NCI-H510A (cell line): Measurements from ENCODE around the gene SLC10A3.

Experiments
- DNase-seq: peaks from one replicate; lab custom pipeline; 2025; lab: John Stamatoyannopoulos, UW

The SLC10A3 gene

DNA sequence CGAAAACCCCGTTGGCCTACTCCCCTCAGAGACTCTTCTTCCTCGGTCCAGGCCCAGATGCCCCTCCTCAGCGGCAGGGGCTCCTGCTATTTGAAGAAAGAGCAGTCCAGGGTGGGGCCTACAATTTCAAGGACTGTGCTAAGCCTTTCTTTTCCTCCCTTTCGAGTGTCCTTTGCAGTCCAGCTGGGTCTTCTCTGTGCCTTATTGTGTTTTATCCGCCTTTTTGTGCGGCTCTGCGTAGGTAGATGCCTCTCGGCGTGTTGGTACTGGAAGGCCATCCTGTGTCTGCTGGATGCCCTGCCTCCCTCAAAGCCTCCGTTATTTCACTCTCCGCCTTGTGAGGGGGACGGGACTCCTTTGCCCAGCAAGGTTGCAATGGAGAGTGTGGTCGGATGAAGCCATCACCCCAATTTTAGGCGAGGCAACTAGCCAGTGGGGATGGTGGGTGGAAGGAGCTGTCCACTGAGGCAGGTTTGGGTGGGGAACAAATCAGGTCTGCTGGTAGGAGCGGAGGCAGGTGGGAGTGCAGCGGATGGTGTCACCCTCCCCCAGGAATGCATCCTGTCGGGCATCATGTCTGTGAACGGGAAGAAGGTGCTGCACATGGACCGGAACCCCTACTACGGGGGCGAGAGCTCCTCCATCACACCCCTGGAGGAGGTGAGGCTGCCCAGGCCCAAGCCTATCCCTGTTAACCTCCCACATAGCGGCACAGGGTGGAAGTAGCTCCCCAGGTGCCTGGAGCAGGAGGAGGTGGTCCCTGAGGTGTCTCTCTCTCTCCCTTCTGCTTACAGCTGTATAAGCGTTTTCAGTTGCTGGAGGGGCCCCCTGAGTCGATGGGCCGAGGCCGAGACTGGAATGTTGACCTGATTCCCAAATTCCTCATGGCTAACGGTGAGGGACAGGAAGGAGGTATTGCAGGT is 52.2 kb downstream of the SLC10A3 start:
- no peak for DNase-seq
